ENCODE measurements around the gene COL12A1.

Gene COL12A1

GRCh38 chr6:75223428-75223827, 17.6 kb upstream of the COL12A1 start:
- Histone ChIP-seq H3K4me2 (ENCODE audit: insufficient read depth, low read length) (no peak overlapping the region), H3K36me3 (ENCODE audit: insufficient read depth, low read length) (no peaks in the 10 kb centered on the region), H3K27me3 (ENCODE audit: insufficient read depth, low read length, poor library complexity) (peaks cover 5% of the 10 kb centered on the region), H3K4me1 (ENCODE audit: insufficient read depth, low read length) (no peaks in the 10 kb centered on the region), H3K9me3 (ENCODE audit: insufficient read depth, low read length, severe bottlenecking) (no peaks in the 10 kb centered on the region), H3K4me3 (ENCODE audit: low read depth in 1 of 2, low read length in 2 of 2) (no peak overlapping the region), H3K9ac (ENCODE audit: low read depth, low read length) (no peak overlapping the region), H3K27ac (ENCODE audit: low read length) (no peak overlapping the region), H4K20me1 (ENCODE audit: insufficient read depth, low read length) (no peaks in the 10 kb centered on the region), H2AFZ (ENCODE audit: low read depth, low read length) (no peak overlapping the region), H3K79me2 (ENCODE audit: insufficient read depth, low read length) (no peaks in the 10 kb centered on the region)
- ATAC-seq (ENCODE audit: insufficient read depth, low read depth) (no peak), DNase-seq (no peak)
- TF ChIP-seq CTCF (IDR thresholded peaks at IDR 0.05; ENCODE audit: borderline replicate concordance, extremely low read depth, low read length, poor library complexity, severe bottlenecking): no peak
- TF ChIP-seq EZH2 (IDR thresholded peaks at IDR 0.05; ENCODE audit: borderline replicate concordance, low read depth, low read length, severe bottlenecking): no peak

DNA sequence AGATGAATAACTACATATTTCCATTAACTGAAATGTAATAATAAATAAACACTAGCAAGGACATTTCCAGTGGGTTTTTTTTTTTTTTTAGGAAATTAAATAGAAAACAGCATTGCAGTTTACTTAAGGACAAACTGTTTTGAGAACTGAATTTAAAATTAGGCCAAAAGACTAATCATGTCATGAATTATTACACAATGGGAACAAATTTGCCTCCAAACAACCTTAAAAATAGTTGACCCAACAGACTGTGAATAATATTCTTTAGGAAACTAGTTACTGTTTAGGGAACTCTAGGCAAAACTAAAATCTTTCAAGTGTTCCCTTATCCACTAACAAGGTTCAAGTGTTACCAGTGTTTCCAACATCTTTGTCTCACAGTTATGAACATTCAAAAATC, 16.4 kb upstream of the COL12A1 start:
- TF ChIP-seq CTCF (IDR thresholded peaks at IDR 0.05; ENCODE audit: borderline replicate concordance, extremely low read depth, low read length, poor library complexity, severe bottlenecking): no peak
- TF ChIP-seq EZH2 (IDR thresholded peaks at IDR 0.05; ENCODE audit: borderline replicate concordance, low read depth, low read length, severe bottlenecking): no peak

DNA sequence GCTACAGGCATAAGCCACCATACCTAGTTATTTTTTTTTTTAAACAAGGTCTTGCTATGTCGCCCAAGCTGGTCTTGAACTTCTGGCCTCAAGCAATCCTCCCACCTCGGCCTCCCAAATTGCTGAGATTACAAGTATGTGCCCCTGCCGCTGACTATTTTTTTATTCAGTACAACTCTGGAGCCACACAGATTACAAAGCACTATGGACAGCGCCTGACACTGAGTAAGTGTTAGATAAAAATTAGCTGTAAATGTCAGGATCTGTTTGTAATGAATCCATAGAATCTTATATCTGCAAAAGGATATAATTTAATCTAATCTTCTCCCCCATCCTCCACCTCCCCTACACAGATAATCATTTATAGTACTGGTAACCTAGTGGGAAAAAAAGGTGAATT, 15.3 kb upstream of the COL12A1 start:
- no peak overlapping the region for H3K4me2 ChIP-seq (ENCODE audit: insufficient read depth, low read length)
- no peaks in the 10 kb centered on the region for H3K36me3 ChIP-seq (ENCODE audit: insufficient read depth, low read length)
- H3K4me3 ChIP-seq (ENCODE audit: low read depth in 1 of 2, low read length in 2 of 2): no peak overlapping the region
- H2AFZ ChIP-seq (ENCODE audit: low read depth, low read length): no peak overlapping the region
- H4K20me1 ChIP-seq (ENCODE audit: insufficient read depth, low read length): no peaks in the 10 kb centered on the region
- no peak overlapping the region for H3K9ac ChIP-seq (ENCODE audit: low read depth, low read length)
- H3K4me1 ChIP-seq (ENCODE audit: insufficient read depth, low read length): no peaks in the 10 kb centered on the region
- H3K27ac ChIP-seq (ENCODE audit: low read length): no peak overlapping the region
- no peak for DNase-seq
- ATAC-seq (ENCODE audit: insufficient read depth, low read depth): no peak
- H3K79me2 ChIP-seq (ENCODE audit: insufficient read depth, low read length): no peaks in the 10 kb centered on the region
- TF ChIP-seq CTCF (IDR thresholded peaks at IDR 0.05; ENCODE audit: borderline replicate concordance, extremely low read depth, low read length, poor library complexity, severe bottlenecking) (no peak), EZH2 (IDR thresholded peaks at IDR 0.05; ENCODE audit: borderline replicate concordance, low read depth, low read length, severe bottlenecking) (no peak)
- H3K9me3 ChIP-seq (ENCODE audit: insufficient read depth, low read length, severe bottlenecking): no peaks in the 10 kb centered on the region
- H3K27me3 ChIP-seq (ENCODE audit: insufficient read depth, low read length, poor library complexity): peaks cover 5% of the 10 kb centered on the region

More for the DNA sequence above, 16.4 kb upstream of the COL12A1 start:
- H3K79me2 ChIP-seq (ENCODE audit: insufficient read depth, low read length): no peaks in the 10 kb centered on the region
- no peaks in the 10 kb centered on the region for H4K20me1 ChIP-seq (ENCODE audit: insufficient read depth, low read length)
- ATAC-seq (ENCODE audit: insufficient read depth, low read depth): no peak
- H3K4me1 ChIP-seq (ENCODE audit: insufficient read depth, low read length): no peaks in the 10 kb centered on the region
- no peak for DNase-seq
- H2AFZ ChIP-seq (ENCODE audit: low read depth, low read length): no peak overlapping the region
- H3K36me3 ChIP-seq (ENCODE audit: insufficient read depth, low read length): no peaks in the 10 kb centered on the region
- no peak overlapping the region for H3K27ac ChIP-seq (ENCODE audit: low read length)
- no peak overlapping the region for H3K9ac ChIP-seq (ENCODE audit: low read depth, low read length)
- H3K9me3 ChIP-seq (ENCODE audit: insufficient read depth, low read length, severe bottlenecking): no peaks in the 10 kb centered on the region
- H3K27me3 ChIP-seq (ENCODE audit: insufficient read depth, low read length, poor library complexity): peaks cover 5% of the 10 kb centered on the region
- no peak overlapping the region for H3K4me3 ChIP-seq (ENCODE audit: low read depth in 1 of 2, low read length in 2 of 2)
- no peak overlapping the region for H3K4me2 ChIP-seq (ENCODE audit: insufficient read depth, low read length)

DNA sequence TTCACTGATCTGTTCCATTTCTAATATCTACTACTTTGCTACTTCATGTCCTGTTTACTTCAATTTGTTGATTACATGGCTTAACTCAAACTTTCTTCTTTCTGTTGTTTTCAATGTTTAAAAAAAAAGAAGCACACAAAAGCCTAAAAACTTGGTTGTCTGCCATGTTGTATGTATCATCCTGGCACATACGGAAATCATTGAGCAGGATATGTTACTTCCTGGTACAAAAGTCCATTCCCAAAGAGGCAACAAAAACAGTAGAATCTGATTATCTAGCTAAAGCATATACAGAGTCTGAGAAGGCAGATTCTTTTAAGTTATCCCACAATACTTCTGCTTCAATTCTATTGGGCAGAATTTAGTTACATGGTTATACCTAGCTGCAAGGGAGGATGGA, 14.5 kb upstream of the COL12A1 start:
- no peak for DNase-seq
- Histone ChIP-seq H3K79me2 (ENCODE audit: insufficient read depth, low read length) (no peaks in the 10 kb centered on the region), H3K27ac (ENCODE audit: low read length) (no peak overlapping the region), H3K4me3 (ENCODE audit: low read depth in 1 of 2, low read length in 2 of 2) (no peak overlapping the region), H3K9ac (ENCODE audit: low read depth, low read length) (no peak overlapping the region), H3K36me3 (ENCODE audit: insufficient read depth, low read length) (no peaks in the 10 kb centered on the region), H3K9me3 (ENCODE audit: insufficient read depth, low read length, severe bottlenecking) (no peaks in the 10 kb centered on the region), H2AFZ (ENCODE audit: low read depth, low read length) (no peak overlapping the region), H3K4me2 (ENCODE audit: insufficient read depth, low read length) (no peak overlapping the region), H4K20me1 (ENCODE audit: insufficient read depth, low read length) (no peaks in the 10 kb centered on the region), H3K27me3 (ENCODE audit: insufficient read depth, low read length, poor library complexity) (peaks cover 5% of the 10 kb centered on the region), H3K4me1 (ENCODE audit: insufficient read depth, low read length) (no peaks in the 10 kb centered on the region)
- no peak for ATAC-seq (ENCODE audit: insufficient read depth, low read depth)
- TF ChIP-seq EZH2 (IDR thresholded peaks at IDR 0.05; ENCODE audit: borderline replicate concordance, low read depth, low read length, severe bottlenecking) (no peak), CTCF (IDR thresholded peaks at IDR 0.05; ENCODE audit: borderline replicate concordance, extremely low read depth, low read length, poor library complexity, severe bottlenecking) (no peak)
